Activated T-helper 1 cell treated with anti-CD3 and anti-CD28 coated beads, Interleukin-12 subunit alpha, Interleukin-12 subunit beta, Interleukin-2, Interleukin-4 antibody, amounts not matched to agents 30 ng/mL and 10 ng/mL and 1 ng/mL, durations not matched to agents 14 hours and 24 hours and 36 hours (primary cell): ENCODE results near the gene GSTK1. TPM values are rescaled to one million over a fixed set of nuclear protein-coding genes. Genes with fewer than 3 reads are reported as not detected.

ENCODE experiments used
- DNase-seq: peaks from one replicate; pipeline ENCODE4 v3.0.0; 2021; ENCODE audit warnings: low spot score
- H3K27ac Mint-ChIP-seq: one replicate; pipeline ENCODE4 v1.8.0; 2021; ENCODE audit warnings: mild to moderate bottlenecking, mixed read lengths
- H3K27me3 Mint-ChIP-seq: one replicate; pipeline ENCODE4 v1.8.0; 2022; ENCODE audit warnings: mild to moderate bottlenecking, moderate library complexity, mixed read lengths; ENCODE audit not compliant: insufficient read depth
- H3K36me3 Mint-ChIP-seq: one replicate; pipeline ENCODE4 v1.8.0; 2021; ENCODE audit warnings: low read depth, mixed read lengths
- H3K4me1 Mint-ChIP-seq: one replicate; pipeline ENCODE4 v1.8.0; 2021; ENCODE audit warnings: low read depth, mixed read lengths
- H3K4me3 Mint-ChIP-seq: one replicate; pipeline ENCODE4 v1.8.0; 2021; ENCODE audit warnings: mild to moderate bottlenecking, moderate library complexity, mixed read lengths
- H3K9me3 Mint-ChIP-seq: one replicate; pipeline ENCODE4 v1.8.0; 2021; ENCODE audit warnings: mixed read lengths
- intact Hi-C: fragments of 100-400 bp; cut with micrococcal nuclease; formaldehyde crosslinking; loops from one replicate; pipeline ENCODE4 v1.15.1; 2024
- total RNA-seq: library from RNA; stranded (reverse); gene quantifications from 2 replicates; pipeline ENCODE4 v1.2.3, GENCODE V29; 2022

Gene GSTK1
- total RNA-seq, 1 donor from 2014 or later = 135 TPM

DNA sequence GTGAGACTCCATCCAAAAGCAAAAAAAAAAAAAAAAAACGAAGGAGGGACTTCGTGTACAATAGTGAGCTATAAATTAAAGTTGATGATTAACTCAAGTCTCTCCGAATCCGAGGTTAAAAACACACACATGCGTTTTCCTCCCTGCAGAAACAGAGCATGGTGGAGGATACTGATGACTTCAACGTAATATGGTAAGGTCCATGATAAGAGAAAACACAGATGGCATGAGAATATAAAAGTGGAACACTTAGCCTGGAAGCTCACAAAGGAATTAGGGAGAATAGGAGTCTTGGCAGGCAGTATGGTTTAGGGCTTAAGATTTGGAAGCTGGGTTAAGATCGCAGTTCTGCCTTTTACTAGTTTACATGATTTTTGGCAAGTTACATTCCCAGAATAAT is 20.1 kb upstream of the GSTK1 start:
- Mint-ChIP-seq H3K36me3 (peaks cover 8% of the 10 kb centered on the region), H3K9me3 (peaks cover 9% of the 10 kb centered on the region), H3K4me1 (peaks cover 77% of the 10 kb centered on the region), H3K27me3 (no peaks in the 10 kb centered on the region), H3K4me3 (no peak overlapping the region), H3K27ac (no peak overlapping the region)
- intact Hi-C loops = no loop called here
- DNase-seq = no peak

DNA sequence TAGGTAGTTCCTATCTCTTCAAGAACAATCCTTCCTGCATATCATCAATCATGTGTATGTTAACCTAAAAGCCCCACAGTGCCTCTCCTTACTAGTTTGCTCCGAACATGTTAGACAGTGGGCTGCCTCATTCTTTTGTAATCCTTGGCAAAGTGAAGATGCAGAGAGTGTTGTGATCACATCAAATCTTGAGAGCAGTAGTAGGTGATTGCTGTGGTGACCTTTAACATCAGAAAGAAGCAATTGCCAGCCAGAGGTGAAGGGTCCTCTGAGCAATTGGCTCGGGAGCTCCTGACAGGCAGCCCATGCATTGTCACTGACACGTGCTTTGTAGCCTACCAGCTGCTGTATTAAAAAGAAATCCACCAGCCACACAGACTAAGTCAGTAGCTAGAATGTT is 19.6 kb upstream of the GSTK1 start:
- intact Hi-C loops = loop anchor here (2.0 kb wide), 1 partner anchor 15 kb away; no protein-coding TSS in a partner anchor
- Mint-ChIP-seq H3K9me3 (peaks cover 9% of the 10 kb centered on the region), H3K4me1 (peaks cover 81% of the 10 kb centered on the region), H3K27me3 (no peaks in the 10 kb centered on the region), H3K27ac (peak overlapping the region; percentile 68), H3K36me3 (peaks cover 11% of the 10 kb centered on the region), H3K4me3 (peak overlapping the region; percentile 45)
- DNase-seq = no peak

DNA sequence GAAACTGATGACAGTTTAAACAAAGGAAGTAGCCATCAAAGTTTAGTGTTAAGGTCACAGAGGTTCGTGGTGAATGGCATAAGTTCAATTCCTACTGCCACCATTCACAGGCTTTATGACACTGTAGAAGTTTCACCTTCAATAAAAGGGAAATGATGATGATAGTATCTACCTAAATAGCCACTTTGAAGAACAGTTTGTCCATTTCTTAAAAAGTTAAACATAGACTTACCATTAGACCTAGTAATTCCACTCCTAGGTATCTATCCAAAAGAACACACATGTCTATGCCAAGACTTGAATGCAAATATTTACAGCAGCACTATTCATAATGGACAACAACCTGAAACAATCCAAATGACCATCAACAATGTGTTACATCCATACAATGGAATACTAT is 18.9 kb upstream of the GSTK1 start:
- peak overlapping the region; percentile 81 for H3K27ac Mint-ChIP-seq
- peaks cover 12% of the 10 kb centered on the region for H3K9me3 Mint-ChIP-seq
- H3K27me3 Mint-ChIP-seq = no peaks in the 10 kb centered on the region
- peaks cover 17% of the 10 kb centered on the region for H3K36me3 Mint-ChIP-seq
- peak overlapping the region; percentile 31 for H3K4me3 Mint-ChIP-seq
- no peak for DNase-seq
- H3K4me1 Mint-ChIP-seq = peaks cover 88% of the 10 kb centered on the region
- intact Hi-C loops = loop anchor here (2.0 kb wide), 1 partner anchor 14 kb away; no protein-coding TSS in a partner anchor

DNA sequence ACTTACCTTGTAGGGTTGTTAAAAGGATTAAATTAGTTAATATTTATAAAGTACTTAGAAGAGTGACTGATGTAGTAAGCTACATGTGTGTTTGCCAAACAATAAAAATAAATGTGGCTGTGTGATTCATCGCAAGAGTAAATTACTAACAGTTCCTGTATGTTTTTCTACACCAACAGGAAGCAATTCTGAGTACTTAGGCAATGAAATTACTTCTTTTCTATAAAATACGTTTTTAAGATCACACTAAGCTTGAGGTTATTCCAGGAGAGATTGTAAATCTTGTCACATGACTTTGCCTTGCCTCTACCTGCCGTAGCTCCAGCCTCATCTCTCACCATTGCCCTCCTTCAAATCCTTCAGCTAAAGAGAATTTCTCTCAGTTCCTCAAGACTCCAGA is 18.1 kb upstream of the GSTK1 start:
- H3K4me1 Mint-ChIP-seq = peaks cover 89% of the 10 kb centered on the region
- H3K9me3 Mint-ChIP-seq = peaks cover 18% of the 10 kb centered on the region
- H3K36me3 Mint-ChIP-seq = peaks cover 22% of the 10 kb centered on the region
- intact Hi-C loops = loop anchor here (1.0 to 2.0 kb wide), 4 partner anchors 14 to 436 kb away; partner anchors contain the start of gene CASP2
- DNase-seq = no peak
- H3K27ac Mint-ChIP-seq = peak overlapping the region; percentile 91
- no peaks in the 10 kb centered on the region for H3K27me3 Mint-ChIP-seq
- H3K4me3 Mint-ChIP-seq = peak overlapping the region; percentile 37

DNA sequence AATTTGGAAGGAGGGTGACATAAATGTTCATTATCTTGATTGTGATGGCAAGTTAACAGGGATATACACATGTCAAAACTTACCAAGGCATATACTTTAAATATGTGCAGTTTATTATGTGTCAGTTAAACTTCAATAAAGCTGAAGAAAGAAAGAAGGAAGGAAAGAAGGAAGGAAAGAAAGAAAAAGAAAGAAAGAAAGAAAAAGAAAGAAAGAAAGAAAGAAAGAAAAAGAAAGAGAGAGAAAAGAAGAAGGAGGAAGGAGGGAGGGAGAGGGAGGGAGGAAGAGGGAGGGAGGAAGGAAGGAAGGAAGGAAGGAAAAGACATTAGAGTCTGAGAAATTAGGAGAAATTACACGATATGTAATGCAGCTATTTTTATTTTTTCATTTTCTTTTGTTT is 15.9 kb upstream of the GSTK1 start:
- Mint-ChIP-seq H3K27ac (no peak overlapping the region), H3K4me3 (peak overlapping the region; percentile 45), H3K4me1 (peaks cover 89% of the 10 kb centered on the region), H3K36me3 (peaks cover 28% of the 10 kb centered on the region), H3K27me3 (no peaks in the 10 kb centered on the region), H3K9me3 (peaks cover 28% of the 10 kb centered on the region)
- intact Hi-C loops = no loop called here
- DNase-seq = no peak

DNA sequence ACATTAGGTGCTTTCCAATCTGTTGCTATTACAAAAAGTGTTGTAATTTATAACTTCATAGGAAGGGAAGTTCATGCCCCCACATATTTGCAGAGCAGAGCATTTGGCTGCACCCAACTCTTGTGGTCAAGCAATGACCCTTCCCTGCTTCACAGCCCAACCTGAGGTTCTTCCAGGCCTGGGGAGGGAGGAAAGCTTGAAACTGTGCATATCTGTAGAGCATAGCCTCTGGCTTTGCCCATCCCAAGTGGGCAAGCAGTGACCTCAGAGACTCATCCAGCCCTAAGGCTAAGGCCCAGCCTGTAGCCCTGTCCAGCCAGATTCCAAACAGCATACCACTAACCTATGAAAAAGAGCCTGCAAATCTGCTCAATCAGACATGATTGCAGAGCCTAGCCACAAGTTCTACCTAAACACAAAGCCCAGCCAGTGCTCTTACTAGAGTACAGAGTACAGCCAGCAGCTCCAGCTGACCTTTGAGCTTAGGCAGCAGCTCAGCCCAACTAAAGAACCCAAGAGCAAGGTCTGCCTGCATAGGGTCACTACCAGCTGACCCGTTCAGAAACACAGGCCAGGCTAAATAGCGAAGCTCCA is 14.4 kb upstream of the GSTK1 start:
- no peak for DNase-seq
- Mint-ChIP-seq H3K4me3 (peak overlapping the region; percentile 45), H3K36me3 (peaks cover 36% of the 10 kb centered on the region), H3K27me3 (no peaks in the 10 kb centered on the region), H3K27ac (no peak overlapping the region), H3K9me3 (peaks cover 39% of the 10 kb centered on the region), H3K4me1 (peaks cover 90% of the 10 kb centered on the region)
- intact Hi-C loops = loop anchor here (1.0 kb wide), 1 partner anchor 9 kb away; no protein-coding TSS in a partner anchor

DNA sequence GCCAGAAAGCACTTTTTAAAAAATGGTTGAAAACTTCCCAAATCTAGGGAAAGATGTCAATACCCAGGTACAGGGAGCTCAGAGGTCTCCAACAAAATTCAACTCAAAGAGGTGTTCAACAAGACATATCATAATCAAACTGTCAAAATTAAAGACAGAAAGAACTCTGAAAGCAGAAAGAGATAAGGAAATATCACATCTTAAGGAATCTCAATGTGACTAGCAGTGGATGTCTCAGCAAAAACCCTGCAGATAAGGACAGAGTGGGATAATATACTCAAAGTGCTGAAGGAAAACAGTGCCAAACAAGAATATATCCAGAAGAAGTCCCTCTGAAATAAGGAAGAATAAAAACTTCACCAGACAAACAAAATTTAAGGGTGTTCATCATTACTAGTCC is 13.0 kb upstream of the GSTK1 start:
- Mint-ChIP-seq H3K27ac (peak overlapping the region; percentile 35), H3K4me3 (no peak overlapping the region), H3K36me3 (peaks cover 40% of the 10 kb centered on the region)

DNA sequence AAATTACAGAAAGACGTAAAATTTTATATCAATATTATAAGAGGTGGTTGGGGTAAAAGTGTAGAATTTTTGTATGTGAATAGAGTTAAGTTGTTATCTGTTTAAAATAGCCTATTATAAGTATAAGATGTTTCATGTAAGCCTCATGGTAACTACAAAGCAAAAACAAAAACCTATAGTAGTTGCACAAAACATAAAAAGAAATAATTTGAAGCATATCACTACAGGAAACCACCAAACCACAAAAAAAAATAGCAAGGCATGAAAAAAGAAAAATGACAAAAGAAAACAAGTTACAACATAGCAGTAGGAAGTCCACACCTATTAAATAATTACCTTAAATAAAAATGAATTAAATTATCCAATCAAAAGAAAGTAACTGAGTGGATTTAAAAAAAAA is 12.4 kb upstream of the GSTK1 start:
- peaks cover 42% of the 10 kb centered on the region for H3K36me3 Mint-ChIP-seq
- DNase-seq = no peak
- H3K9me3 Mint-ChIP-seq = peaks cover 43% of the 10 kb centered on the region
- no peaks in the 10 kb centered on the region for H3K27me3 Mint-ChIP-seq
- peaks cover 88% of the 10 kb centered on the region for H3K4me1 Mint-ChIP-seq
- peak overlapping the region; percentile 86 for H3K27ac Mint-ChIP-seq
- intact Hi-C loops = no loop called here
- H3K4me3 Mint-ChIP-seq = peak overlapping the region; percentile 37

More for the DNA sequence above, 13.0 kb upstream of the GSTK1 start:
- H3K9me3 Mint-ChIP-seq = peaks cover 44% of the 10 kb centered on the region
- no peaks in the 10 kb centered on the region for H3K27me3 Mint-ChIP-seq
- H3K4me1 Mint-ChIP-seq = peaks cover 88% of the 10 kb centered on the region
- intact Hi-C loops = no loop called here
- no peak for DNase-seq

DNA sequence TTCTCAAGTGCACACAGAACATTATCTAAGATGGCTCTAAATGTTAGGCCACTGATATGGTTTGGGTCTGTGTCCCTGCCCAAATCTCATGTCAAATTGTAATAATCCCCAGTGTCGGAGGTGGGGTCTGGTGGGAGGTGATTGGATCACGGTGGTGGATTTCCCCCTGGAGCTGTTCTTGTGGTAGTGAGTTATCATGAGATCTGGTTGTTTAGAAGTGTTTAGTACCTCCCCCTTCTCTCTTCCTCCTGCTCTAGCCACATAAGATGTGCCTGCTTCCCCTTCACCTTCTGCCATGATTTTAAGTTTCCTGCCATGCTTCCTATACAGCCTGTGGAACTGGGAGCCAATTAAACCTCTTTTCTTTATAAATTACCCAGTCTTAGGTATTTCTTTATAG is 11.2 kb upstream of the GSTK1 start:
- peaks cover 38% of the 10 kb centered on the region for H3K9me3 Mint-ChIP-seq
- intact Hi-C loops = no loop called here
- no peak for DNase-seq
- H3K36me3 Mint-ChIP-seq = peaks cover 35% of the 10 kb centered on the region
- H3K27me3 Mint-ChIP-seq = no peaks in the 10 kb centered on the region
- H3K4me1 Mint-ChIP-seq = peaks cover 87% of the 10 kb centered on the region
- peak overlapping the region; percentile 20 for H3K4me3 Mint-ChIP-seq
- peak overlapping the region; percentile 86 for H3K27ac Mint-ChIP-seq

DNA sequence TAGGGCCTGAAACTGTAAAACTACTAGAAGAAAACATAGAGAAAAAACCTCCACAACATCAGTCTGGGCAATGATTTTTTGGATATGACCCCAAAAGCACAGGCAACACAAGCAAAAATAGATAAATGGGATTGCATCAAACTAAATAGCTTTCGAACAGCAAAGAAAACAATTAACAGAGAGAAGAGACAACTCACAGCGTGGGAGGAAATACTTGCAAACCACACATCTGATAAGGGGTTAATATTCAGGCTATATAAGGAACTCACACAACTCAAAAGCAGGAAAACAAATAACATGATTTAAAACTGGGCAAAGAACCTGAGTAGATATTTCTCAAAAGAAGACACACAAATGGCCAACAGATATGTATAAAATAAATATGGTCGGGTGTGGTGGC is 7.7 kb upstream of the GSTK1 start:
- intact Hi-C loops = no loop called here
- Mint-ChIP-seq H3K36me3 (peaks cover 23% of the 10 kb centered on the region), H3K4me3 (no peak overlapping the region), H3K4me1 (peaks cover 75% of the 10 kb centered on the region), H3K27me3 (no peaks in the 10 kb centered on the region), H3K27ac (peak overlapping the region; percentile 20), H3K9me3 (peaks cover 27% of the 10 kb centered on the region)
- no peak for DNase-seq

DNA sequence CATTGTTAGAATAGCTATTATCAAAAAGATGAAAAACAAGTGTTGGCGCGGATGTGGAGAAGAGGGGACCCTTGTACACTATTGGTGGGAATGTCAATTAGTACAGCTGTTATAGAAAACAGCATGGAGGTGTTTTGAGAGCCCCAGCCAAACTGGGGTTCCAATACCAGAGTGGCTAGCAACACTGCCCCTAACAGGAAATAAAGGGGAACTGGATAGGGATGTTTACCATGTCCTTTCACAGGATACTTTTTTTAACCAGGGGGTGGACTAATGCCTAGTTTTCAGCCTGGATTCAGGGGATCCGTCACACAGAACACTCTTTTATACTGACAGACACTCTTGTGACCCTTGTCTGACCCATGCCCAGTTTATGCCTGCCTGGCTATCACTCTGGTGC is 6.9 kb upstream of the GSTK1 start:
- Mint-ChIP-seq H3K27me3 (no peaks in the 10 kb centered on the region), H3K27ac (no peak overlapping the region), H3K4me3 (no peak overlapping the region), H3K9me3 (peaks cover 23% of the 10 kb centered on the region), H3K36me3 (peaks cover 19% of the 10 kb centered on the region), H3K4me1 (peaks cover 68% of the 10 kb centered on the region)
- intact Hi-C loops = no loop called here
- DNase-seq = no peak

DNA sequence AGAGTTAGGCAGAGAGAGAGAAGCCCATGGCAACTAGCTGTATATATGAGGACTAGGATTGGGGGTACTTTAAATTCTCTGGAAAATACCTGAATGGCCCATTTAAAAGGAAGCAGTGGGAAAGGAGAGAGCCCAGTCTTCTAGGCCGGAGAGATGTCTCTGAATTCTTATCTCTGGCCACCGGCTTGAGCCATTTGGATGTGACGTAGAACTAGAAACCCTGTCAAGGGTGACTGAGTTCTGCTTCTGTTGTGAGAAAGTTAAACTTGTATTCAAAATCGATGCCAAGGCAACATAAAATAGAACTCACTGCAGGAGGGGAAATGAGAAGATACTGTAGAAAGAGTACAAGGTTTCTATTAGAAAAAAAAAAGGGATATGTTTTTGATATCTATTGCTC is 6.3 kb upstream of the GSTK1 start:
- DNase-seq = no peak
- no peaks in the 10 kb centered on the region for H3K27me3 Mint-ChIP-seq
- H3K36me3 Mint-ChIP-seq = peaks cover 20% of the 10 kb centered on the region
- H3K4me1 Mint-ChIP-seq = peaks cover 66% of the 10 kb centered on the region
- H3K9me3 Mint-ChIP-seq = peaks cover 23% of the 10 kb centered on the region
- intact Hi-C loops = no loop called here
- H3K27ac Mint-ChIP-seq = peak overlapping the region; percentile 28
- no peak overlapping the region for H3K4me3 Mint-ChIP-seq

DNA sequence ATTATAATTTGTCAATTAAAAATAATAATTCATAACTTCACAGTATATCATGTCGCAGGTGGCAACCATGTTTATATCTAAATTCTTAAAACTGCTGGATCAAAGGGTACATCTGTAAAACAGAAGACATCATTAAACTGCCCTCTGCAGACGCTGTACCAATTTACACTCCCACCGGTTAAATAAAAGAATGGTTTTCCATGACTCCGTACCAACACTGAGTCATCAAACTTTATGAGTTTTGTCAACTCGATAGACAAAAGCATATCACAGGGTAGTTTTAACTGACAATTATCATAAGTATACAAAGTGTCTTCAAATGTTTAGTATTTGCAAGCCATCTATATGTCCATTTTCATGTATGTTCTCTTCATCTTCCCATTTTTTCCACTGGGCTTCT is 5.7 kb upstream of the GSTK1 start:
- Mint-ChIP-seq H3K27me3 (no peaks in the 10 kb centered on the region), H3K9me3 (peaks cover 17% of the 10 kb centered on the region), H3K27ac (no peak overlapping the region), H3K36me3 (peaks cover 18% of the 10 kb centered on the region), H3K4me1 (peaks cover 64% of the 10 kb centered on the region), H3K4me3 (no peak overlapping the region)
- no peak for DNase-seq
- intact Hi-C loops = no loop called here
